Caco-2 (cell line): ENCODE results near the gene IFI27L1. TPM values are rescaled to one million over a fixed set of nuclear protein-coding genes. Genes with fewer than 3 reads are reported as not detected.

ENCODE experiments used
- BruUV-seq: library from RNA; stranded (reverse); fragments of 400-500 nt; replicated peaks from 2 replicates; lab custom pipeline; 2021; lab: Mats Ljungman, UMichigan
- CTCF ChIA-PET: fragments of 300-600 bp; sonication (Branson Sonifier 250); formaldehyde crosslinking; loops from one replicate; lab custom pipeline; 2022; ENCODE audit warnings: antibody characterized with exemption; lab: Charles Lee
- POLR2A ChIA-PET: fragments of 300-600 bp; sonication (Branson Sonifier 250); formaldehyde crosslinking; loops from one replicate; lab custom pipeline; 2022; ENCODE audit warnings: antibody characterized with exemption; lab: Charles Lee
- DNase-seq, 2 experiments: peaks; one replicate each; pipeline versions ENCODE4 v3.0.0 to v3.0.0-alpha.2; 2020 to 2022
- H3K27me3 ChIP-seq: replicated peaks from 2 replicates; pipeline ENCODE4 v1.6.0; 2011; ENCODE audit warnings: low read length; ENCODE audit not compliant: control insufficient read depth, insufficient read depth
- H3K36me3 ChIP-seq: 2 replicates; pipeline ENCODE4 v1.5.1; 2011; ENCODE audit warnings: low read length; ENCODE audit not compliant: control insufficient read depth, insufficient read depth
- H3K4me1 ChIP-seq: fragments of 250-450 bp; sonication (Bioruptor Pico); 2 replicates; pipeline ENCODE4 v1.5.1; 2020; ENCODE audit warnings: mild to moderate bottlenecking
- H3K4me3 ChIP-seq: 2 replicates; pipeline ENCODE4 v1.5.1; 2011; ENCODE audit warnings: low read depth, mild to moderate bottlenecking, control low read depth, low read length
- H3K9me3 ChIP-seq: fragments of 250-450 bp; sonication (Bioruptor Pico); 2 replicates; pipeline ENCODE4 v1.5.1; 2020; ENCODE audit warnings: mild to moderate bottlenecking, moderate library complexity
- H3K27ac Mint-ChIP-seq: one replicate; pipeline ENCODE4 v1.8.0; 2022; ENCODE audit warnings: mixed read lengths; ENCODE audit not compliant: unreplicated experiment
- H3K27me3 Mint-ChIP-seq: one replicate; pipeline ENCODE4 v1.8.0; 2022; ENCODE audit warnings: mixed read lengths; ENCODE audit not compliant: insufficient read depth, unreplicated experiment
- H3K36me3 Mint-ChIP-seq: one replicate; pipeline ENCODE4 v1.8.0; 2022; ENCODE audit warnings: mild to moderate bottlenecking, mixed read lengths; ENCODE audit not compliant: insufficient read depth, unreplicated experiment
- H3K4me1 Mint-ChIP-seq: one replicate; pipeline ENCODE4 v1.8.0; 2022; ENCODE audit warnings: low read depth, mixed read lengths; ENCODE audit not compliant: unreplicated experiment
- H3K4me3 Mint-ChIP-seq: one replicate; pipeline ENCODE4 v1.8.0; 2022; ENCODE audit warnings: mild to moderate bottlenecking, moderate library complexity, mixed read lengths; ENCODE audit not compliant: unreplicated experiment
- H3K9me3 Mint-ChIP-seq: one replicate; pipeline ENCODE4 v1.8.0; 2022; ENCODE audit warnings: mixed read lengths; ENCODE audit not compliant: unreplicated experiment
- CTCF ChIP-seq, 2 experiments: fragments of 200-600 bp in 1 of 2; IDR thresholded peaks; 1 replicate in 1 of 2; 2 replicates in 1 of 2; pipeline versions ENCODE4 v1.5.1 to v1.8.0; 2011 to 2022; ENCODE audit warnings: antibody characterized with exemption in 1 of 2, control low read depth in 1 of 2, inconsistent platforms in 1 of 2, low read depth in 1 of 2, low read length in 1 of 2, mild to moderate bottlenecking in 1 of 2, moderate library complexity in 1 of 2; ENCODE audit not compliant: insufficient read depth in 1 of 2, severe bottlenecking in 1 of 2, unreplicated experiment in 1 of 2
- intact Hi-C: fragments of 100-400 bp; cut with micrococcal nuclease; formaldehyde crosslinking; loops from one replicate; pipeline ENCODE4 v1.10.0; 2022; ENCODE audit not compliant: unreplicated experiment
- total RNA-seq: library from RNA; stranded (reverse); gene quantifications from 2 replicates; pipeline ENCODE4 v1.2.3, GENCODE V29; 2022

IFI27L1 gene
- total RNA-seq, 1 experiment from 2014 or later = 13.6 TPM

- no TSS peak for BruUV-seq
- CTCF ChIA-PET = interaction anchor here (0.6 to 2.2 kb wide), 12 partner anchors 9 to 144 kb away, joined by 3 to 31 read pairs (median 4); partner anchors contain the start of genes DDX24, IFI27L1 and OTUB2
- intact Hi-C loops = loop anchor here (1.0 to 10.0 kb wide), 3 partner anchors 100 to 268 kb away; no protein-coding TSS in a partner anchor
- Histone ChIP-seq H3K36me3 (no peaks in the 10 kb centered on the region), H3K9me3 (no peaks in the 10 kb centered on the region), H3K4me1 (no peaks in the 10 kb centered on the region), H3K4me3 (no peak overlapping the region), H3K27me3 (no peaks in the 10 kb centered on the region)
- Mint-ChIP-seq H3K9me3 (no peaks in the 10 kb centered on the region), H3K36me3 (peaks cover 5% of the 10 kb centered on the region), H3K27ac (no peak overlapping the region), H3K27me3 (no peaks in the 10 kb centered on the region), H3K4me1 (peaks cover 4% of the 10 kb centered on the region), H3K4me3 (no peak overlapping the region)
- POLR2A ChIA-PET = no interaction called here
- peak; percentile 72 to 79 for TF ChIP-seq CTCF (IDR thresholded peaks at IDR 0.05; ENCODE audit: insufficient read depth in 1 of 2, low read depth in 1 of 2, low read length in 1 of 2, severe bottlenecking in 1 of 2, unreplicated experiment in 1 of 2)
- peak; percentile 70 to 79 for DNase-seq
Observed at GRCh38 chr14:94036313-94037167, 44.6 kb upstream of the IFI27L1 start.

GRCh38 chr14:94037954-94038353 is 43.2 kb upstream of the IFI27L1 start:
- CTCF ChIA-PET = no interaction called here
- Mint-ChIP-seq H3K9me3 (no peaks in the 10 kb centered on the region), H3K27ac (no peak overlapping the region), H3K4me1 (peaks cover 4% of the 10 kb centered on the region), H3K36me3 (peaks cover 9% of the 10 kb centered on the region), H3K27me3 (no peaks in the 10 kb centered on the region), H3K4me3 (no peak overlapping the region)
- no peak for DNase-seq
- Histone ChIP-seq H3K9me3 (no peaks in the 10 kb centered on the region), H3K4me3 (no peak overlapping the region), H3K36me3 (no peaks in the 10 kb centered on the region), H3K4me1 (no peaks in the 10 kb centered on the region), H3K27me3 (no peaks in the 10 kb centered on the region)
- BruUV-seq = no TSS peak
- no peak for TF ChIP-seq CTCF (IDR thresholded peaks at IDR 0.05; ENCODE audit: insufficient read depth in 1 of 2, low read depth in 1 of 2, low read length in 1 of 2, severe bottlenecking in 1 of 2, unreplicated experiment in 1 of 2)
- intact Hi-C loops = loop anchor here (2.0 to 10.0 kb wide), 2 partner anchors 99 to 267 kb away; no protein-coding TSS in a partner anchor
- POLR2A ChIA-PET = no interaction called here

GRCh38 chr14:94038510-94038909 is 42.6 kb upstream of the IFI27L1 start:
- no peak for TF ChIP-seq CTCF (IDR thresholded peaks at IDR 0.05; ENCODE audit: insufficient read depth in 1 of 2, low read depth in 1 of 2, low read length in 1 of 2, severe bottlenecking in 1 of 2, unreplicated experiment in 1 of 2)
- Mint-ChIP-seq H3K4me1 (peaks cover 4% of the 10 kb centered on the region), H3K36me3 (peaks cover 13% of the 10 kb centered on the region), H3K27me3 (no peaks in the 10 kb centered on the region), H3K4me3 (no peak overlapping the region), H3K9me3 (no peaks in the 10 kb centered on the region), H3K27ac (no peak overlapping the region)
- H3K36me3 ChIP-seq = no peaks in the 10 kb centered on the region
- POLR2A ChIA-PET = no interaction called here
- no peak overlapping the region for H3K4me3 ChIP-seq
- no TSS peak for BruUV-seq
- CTCF ChIA-PET = no interaction called here
- H3K4me1 ChIP-seq = no peaks in the 10 kb centered on the region
- intact Hi-C loops = loop anchor here (10.0 kb wide), 1 partner anchor 266 kb away; no protein-coding TSS in a partner anchor
- H3K9me3 ChIP-seq = no peaks in the 10 kb centered on the region
- DNase-seq = no peak
- no peaks in the 10 kb centered on the region for H3K27me3 ChIP-seq
